Loucy (cell line): ENCODE data around the gene MYL5.

Experiments
- H2AFZ ChIP-seq: fragments of 200-600 bp; sonication (generic); 2 replicates; pipeline ENCODE4 v1.6.0; 2016; ENCODE audit warnings: antibody characterized with exemption, mild to moderate bottlenecking, low read length, moderate library complexity
- H3F3A ChIP-seq: fragments of 200-600 bp; 2 replicates; pipeline ENCODE4 v1.6.0; 2016; ENCODE audit warnings: antibody characterized with exemption, low read depth, mild to moderate bottlenecking
- H3K27me3 ChIP-seq: fragments of 200-600 bp; sonication (generic); 2 replicates; pipeline ENCODE4 v1.6.1; 2014; ENCODE audit warnings: low read length, mild to moderate bottlenecking; ENCODE audit not compliant: insufficient read depth, poor library complexity, severe bottlenecking
- H3K36me3 ChIP-seq: fragments of 200-600 bp; sonication (generic); 2 replicates; pipeline ENCODE4 v1.6.1; 2016; ENCODE audit warnings: low read length; ENCODE audit not compliant: insufficient read depth
- H3K4me1 ChIP-seq: fragments of 200-600 bp; sonication (generic); 2 replicates; pipeline ENCODE4 v1.5.1; 2014; ENCODE audit warnings: low read length, mild to moderate bottlenecking; ENCODE audit not compliant: insufficient read depth, poor library complexity, severe bottlenecking
- H3K4me2 ChIP-seq: fragments of 200-600 bp; sonication (generic); 2 replicates; pipeline ENCODE4 v1.6.0; 2014; ENCODE audit warnings: antibody characterized with exemption, low read length, low read depth, mild to moderate bottlenecking; ENCODE audit not compliant: poor library complexity, severe bottlenecking
- H3K4me3 ChIP-seq: fragments of 200-600 bp; sonication (generic); 2 replicates; pipeline ENCODE4 v1.5.1; 2014; ENCODE audit warnings: low read length, mild to moderate bottlenecking, mixed read lengths; ENCODE audit not compliant: poor library complexity, severe bottlenecking
- H3K79me2 ChIP-seq: fragments of 200-600 bp; sonication (generic); 2 replicates; pipeline ENCODE4 v1.6.1; 2014; ENCODE audit warnings: low read length; ENCODE audit not compliant: insufficient read depth
- H3K9ac ChIP-seq: fragments of 200-600 bp; sonication (generic); 2 replicates; pipeline ENCODE4 v1.6.0; 2014; ENCODE audit warnings: mild to moderate bottlenecking, low read depth, low read length, moderate library complexity; ENCODE audit not compliant: poor library complexity, severe bottlenecking
- H3K9me2 ChIP-seq: fragments of 200-600 bp; sonication (generic); replicated peaks from 2 replicates; pipeline ENCODE4 v1.6.1; 2016; ENCODE audit warnings: low read depth, low read length, mixed read lengths
- H3K9me3 ChIP-seq: fragments of 200-600 bp; sonication (generic); 2 replicates; pipeline ENCODE4 v1.6.1; 2014; ENCODE audit warnings: mild to moderate bottlenecking, antibody characterized with exemption, low read length, low read depth; ENCODE audit not compliant: insufficient read depth
- H4K20me1 ChIP-seq: fragments of 200-600 bp; sonication (generic); 2 replicates; pipeline ENCODE4 v1.6.0; 2014; ENCODE audit warnings: antibody characterized with exemption, low read length, mild to moderate bottlenecking; ENCODE audit not compliant: insufficient read depth, poor library complexity, severe bottlenecking
- CTCF ChIP-seq: fragments of 200-600 bp; sonication (generic); conservative IDR thresholded peaks from 2 replicates; pipeline ENCODE4 v1.5.1; 2014; ENCODE audit warnings: mild to moderate bottlenecking, antibody characterized with exemption, low read length
- EZH2phosphoT487 ChIP-seq: fragments of 200-600 bp; IDR thresholded peaks from 2 replicates; pipeline ENCODE4 v1.6.1; 2018; ENCODE audit warnings: antibody characterized with exemption, mild to moderate bottlenecking, moderate library complexity, borderline replicate concordance

The MYL5 gene

GRCh38 chr4:681736-682451 is 7.6 kb downstream of the MYL5 start:
- Histone ChIP-seq H3K9me2 (no peaks in the 10 kb centered on the region), H3K79me2 (no peaks in the 10 kb centered on the region), H4K20me1 (no peaks in the 10 kb centered on the region), H3K4me3 (no peak overlapping the region), H3K27me3 (no peaks in the 10 kb centered on the region), H3K9me3 (no peaks in the 10 kb centered on the region), H3K4me1 (no peaks in the 10 kb centered on the region), H3K36me3 (no peaks in the 10 kb centered on the region), H3K9ac (no peak overlapping the region), H3K4me2 (no peak overlapping the region), H3F3A (no peaks in the 10 kb centered on the region), H2AFZ (no peak overlapping the region)
- TF ChIP-seq CTCF (no peak), EZH2phosphoT487 (no peak)

GRCh38 chr4:682490-683172 is 8.3 kb downstream of the MYL5 start:
- TF ChIP-seq EZH2phosphoT487 (no peak), CTCF (no peak)
- Histone ChIP-seq H3K9ac (no peak overlapping the region), H3K4me3 (no peak overlapping the region), H3K4me1 (no peaks in the 10 kb centered on the region), H4K20me1 (no peaks in the 10 kb centered on the region), H3K4me2 (no peak overlapping the region), H3K79me2 (no peaks in the 10 kb centered on the region), H3K36me3 (no peaks in the 10 kb centered on the region), H3K9me3 (no peaks in the 10 kb centered on the region; the same call in 1 of the 2 replicates), H3K27me3 (no peaks in the 10 kb centered on the region), H2AFZ (no peak overlapping the region), H3K9me2 (no peaks in the 10 kb centered on the region), H3F3A (no peaks in the 10 kb centered on the region)

- Histone ChIP-seq H3K4me3 (no peak overlapping the region), H3K79me2 (no peaks in the 10 kb centered on the region), H3K4me2 (no peak overlapping the region), H2AFZ (no peak overlapping the region), H3K36me3 (no peaks in the 10 kb centered on the region), H3K4me1 (no peaks in the 10 kb centered on the region), H3K9ac (no peak overlapping the region), H3F3A (no peaks in the 10 kb centered on the region), H3K9me2 (no peaks in the 10 kb centered on the region), H3K27me3 (no peaks in the 10 kb centered on the region), H3K9me3 (no peaks in the 10 kb centered on the region; the same call in 1 of the 2 replicates), H4K20me1 (no peaks in the 10 kb centered on the region)
- TF ChIP-seq EZH2phosphoT487, result no peak
- no peak for TF ChIP-seq CTCF
Observed at GRCh38 chr4:683247-683897, 9.0 kb downstream of the MYL5 start.
